ENCODE results near the gene CEP104. TPM values are rescaled to one million over a fixed set of nuclear protein-coding genes. Genes with fewer than 3 reads are reported as not detected.

CEP104 gene
- total RNA-seq, 1 experiment from 2014 or later, result 35.6 TPM

GRCh38 chr1:3787745-3788605 lies 69.0 kb downstream of the CEP104 start:
- Mint-ChIP-seq H3K27ac (ENCODE audit: unreplicated experiment) (no peak overlapping the region), H3K4me3 (ENCODE audit: unreplicated experiment) (no peak overlapping the region), H3K27me3 (ENCODE audit: insufficient read depth, unreplicated experiment) (no peaks in the 10 kb centered on the region), H3K36me3 (ENCODE audit: insufficient read depth, unreplicated experiment) (peaks cover 64% of the 10 kb centered on the region), H3K9me3 (ENCODE audit: unreplicated experiment) (no peaks in the 10 kb centered on the region), H3K4me1 (ENCODE audit: low read depth, unreplicated experiment) (no peaks in the 10 kb centered on the region)
- TF ChIP-seq CTCF (IDR thresholded peaks at IDR 0.05; ENCODE audit: insufficient read depth in 1 of 2, low read depth in 1 of 2, low read length in 1 of 2, severe bottlenecking in 1 of 2, unreplicated experiment in 1 of 2), result no peak
- no TSS peak for BruUV-seq (replicated peaks)
- no peak for DNase-seq
- no peaks in the 10 kb centered on the region for H3K27me3 ChIP-seq (replicated peaks; ENCODE audit: control insufficient read depth, insufficient read depth, low read length)
- intact Hi-C loops (cut with micrococcal nuclease; ENCODE audit: unreplicated experiment), result no loop called here
- ChIA-PET CTCF (no interaction called here), POLR2A (interaction anchor here (0.6 kb wide), 1 partner anchor 21 kb away, joined by 6 read pairs; no protein-coding TSS in a partner anchor)
- no peaks in the 10 kb centered on the region for H3K9me3 ChIP-seq
- H3K36me3 ChIP-seq (ENCODE audit: control insufficient read depth, insufficient read depth, low read length), result no peaks in the 10 kb centered on the region
- H3K4me3 ChIP-seq (ENCODE audit: low read depth, low read length), result no peak overlapping the region
- H3K4me1 ChIP-seq, result no peaks in the 10 kb centered on the region

GRCh38 chr1:3787349-3787715 lies 69.7 kb downstream of the CEP104 start:
- Mint-ChIP-seq H3K4me3 (ENCODE audit: unreplicated experiment) (no peak overlapping the region), H3K9me3 (ENCODE audit: unreplicated experiment) (no peaks in the 10 kb centered on the region), H3K4me1 (ENCODE audit: low read depth, unreplicated experiment) (no peaks in the 10 kb centered on the region), H3K36me3 (ENCODE audit: insufficient read depth, unreplicated experiment) (peaks cover 64% of the 10 kb centered on the region), H3K27ac (ENCODE audit: unreplicated experiment) (peak overlapping the region; percentile 35), H3K27me3 (ENCODE audit: insufficient read depth, unreplicated experiment) (no peaks in the 10 kb centered on the region)
- Histone ChIP-seq H3K9me3 (no peaks in the 10 kb centered on the region), H3K4me3 (ENCODE audit: low read depth, low read length) (no peak overlapping the region), H3K36me3 (ENCODE audit: control insufficient read depth, insufficient read depth, low read length) (no peaks in the 10 kb centered on the region), H3K27me3 (replicated peaks; ENCODE audit: control insufficient read depth, insufficient read depth, low read length) (no peaks in the 10 kb centered on the region), H3K4me1 (no peaks in the 10 kb centered on the region)
- POLR2A ChIA-PET, result interaction anchor here (0.6 kb wide), 1 partner anchor 20 kb away, joined by 6 read pairs; no protein-coding TSS in a partner anchor
- CTCF ChIA-PET, result no interaction called here
- no peak for DNase-seq
- intact Hi-C loops (cut with micrococcal nuclease; ENCODE audit: unreplicated experiment), result no loop called here
- no TSS peak for BruUV-seq (replicated peaks)
- TF ChIP-seq CTCF (IDR thresholded peaks at IDR 0.05; ENCODE audit: insufficient read depth in 1 of 2, low read depth in 1 of 2, low read length in 1 of 2, severe bottlenecking in 1 of 2, unreplicated experiment in 1 of 2), result no peak

GRCh38 chr1:3786468-3787348 lies 70.3 kb downstream of the CEP104 start:
- H3K4me3 Mint-ChIP-seq (ENCODE audit: unreplicated experiment), result no peak overlapping the region
- no peaks in the 10 kb centered on the region for H3K36me3 ChIP-seq (ENCODE audit: control insufficient read depth, insufficient read depth, low read length)
- peak overlapping the region; percentile 35 for H3K27ac Mint-ChIP-seq (ENCODE audit: unreplicated experiment)
- no peaks in the 10 kb centered on the region for H3K4me1 ChIP-seq
- ChIA-PET POLR2A (interaction anchor here (0.6 kb wide), 1 partner anchor 20 kb away, joined by 6 read pairs; no protein-coding TSS in a partner anchor), CTCF (no interaction called here)
- no TSS peak for BruUV-seq (replicated peaks)
- H3K27me3 Mint-ChIP-seq (ENCODE audit: insufficient read depth, unreplicated experiment), result no peaks in the 10 kb centered on the region
- H3K36me3 Mint-ChIP-seq (ENCODE audit: insufficient read depth, unreplicated experiment), result peaks cover 64% of the 10 kb centered on the region
- no peaks in the 10 kb centered on the region for H3K9me3 Mint-ChIP-seq (ENCODE audit: unreplicated experiment)
- no peak for DNase-seq
- no peaks in the 10 kb centered on the region for H3K4me1 Mint-ChIP-seq (ENCODE audit: low read depth, unreplicated experiment)
- H3K4me3 ChIP-seq (ENCODE audit: low read depth, low read length), result no peak overlapping the region
- no peaks in the 10 kb centered on the region for H3K27me3 ChIP-seq (replicated peaks; ENCODE audit: control insufficient read depth, insufficient read depth, low read length)
- H3K9me3 ChIP-seq, result no peaks in the 10 kb centered on the region
- TF ChIP-seq CTCF (IDR thresholded peaks at IDR 0.05; ENCODE audit: insufficient read depth in 1 of 2, low read depth in 1 of 2, low read length in 1 of 2, severe bottlenecking in 1 of 2, unreplicated experiment in 1 of 2), result no peak
- intact Hi-C loops (cut with micrococcal nuclease; ENCODE audit: unreplicated experiment), result no loop called here
